HG02943 (cell line): Measurements from ENCODE around the gene CHRND.
"Not testable (repeated sequence)": the region's sequence is repeated elsewhere in the genome, so short reads cannot be mapped to it uniquely, and the experiment has no call there.

ENCODE experiments used
- ATAC-seq: cut with Tn5 transposase; IDR thresholded peaks from one replicate; pipeline ENCODE4 v1.9.1; 2021; ENCODE audit warnings: mild to moderate bottlenecking, low read depth, moderate library complexity; ENCODE audit not compliant: unreplicated experiment

CHRND gene

DNA sequence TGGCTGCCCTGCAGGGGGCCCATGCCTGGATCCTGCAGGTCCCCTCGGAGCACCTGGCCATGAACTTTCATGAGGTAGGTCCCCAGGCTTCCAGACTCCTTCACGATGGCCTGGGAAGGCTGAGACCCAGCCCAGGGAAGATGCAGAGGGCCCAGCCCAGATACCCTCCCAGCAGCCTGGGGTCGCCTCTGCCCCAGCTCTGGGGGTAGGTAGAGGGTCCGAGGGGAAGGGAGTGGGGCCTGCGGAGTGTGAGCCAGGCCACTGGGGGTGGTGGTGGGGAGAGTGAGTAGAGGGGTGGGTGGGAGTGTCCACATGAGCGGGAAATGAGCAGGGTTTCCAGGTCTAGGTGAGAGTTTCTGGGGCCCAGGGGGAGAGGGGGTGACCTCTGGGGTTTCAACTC, 1.2 kb upstream of the CHRND start:
- ATAC-seq, result no peak

- ATAC-seq, result no peak
Observed at GRCh38 chr2:232525199-232525598, 761 bp upstream of the CHRND start.

DNA sequence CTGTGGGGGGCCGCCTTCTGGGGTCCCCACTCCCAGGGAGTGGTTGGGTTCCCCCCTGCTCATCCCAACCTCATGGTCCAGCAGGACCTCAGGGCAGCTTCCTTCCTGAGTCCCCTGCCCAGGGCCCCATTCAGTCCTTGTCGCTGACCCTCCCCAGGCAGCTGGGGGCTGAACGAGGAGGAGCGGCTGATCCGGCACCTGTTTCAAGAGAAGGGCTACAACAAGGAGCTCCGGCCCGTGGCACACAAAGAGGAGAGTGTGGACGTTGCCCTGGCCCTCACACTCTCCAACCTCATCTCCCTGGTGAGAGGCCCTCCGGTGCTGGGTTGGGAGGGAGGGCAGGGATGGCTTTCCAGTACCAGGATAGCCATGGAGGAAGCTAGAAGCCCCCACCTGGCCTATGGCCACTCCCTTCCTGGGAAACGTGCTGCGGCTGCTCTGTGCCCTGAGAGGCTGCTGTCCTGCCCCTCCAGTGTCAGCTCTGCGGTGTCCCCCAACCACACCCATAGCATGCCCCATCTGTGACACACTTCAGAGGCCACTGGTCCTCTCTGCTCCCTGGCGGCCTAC, 497 bp downstream of the CHRND start:
- ATAC-seq, result no peak

GRCh38 chr2:232527905-232528470, 2.0 kb downstream of the CHRND start:
- ATAC-seq, result no peak

- no peak for ATAC-seq
Observed at GRCh38 chr2:232528746-232529460, 2.9 kb downstream of the CHRND start.

DNA sequence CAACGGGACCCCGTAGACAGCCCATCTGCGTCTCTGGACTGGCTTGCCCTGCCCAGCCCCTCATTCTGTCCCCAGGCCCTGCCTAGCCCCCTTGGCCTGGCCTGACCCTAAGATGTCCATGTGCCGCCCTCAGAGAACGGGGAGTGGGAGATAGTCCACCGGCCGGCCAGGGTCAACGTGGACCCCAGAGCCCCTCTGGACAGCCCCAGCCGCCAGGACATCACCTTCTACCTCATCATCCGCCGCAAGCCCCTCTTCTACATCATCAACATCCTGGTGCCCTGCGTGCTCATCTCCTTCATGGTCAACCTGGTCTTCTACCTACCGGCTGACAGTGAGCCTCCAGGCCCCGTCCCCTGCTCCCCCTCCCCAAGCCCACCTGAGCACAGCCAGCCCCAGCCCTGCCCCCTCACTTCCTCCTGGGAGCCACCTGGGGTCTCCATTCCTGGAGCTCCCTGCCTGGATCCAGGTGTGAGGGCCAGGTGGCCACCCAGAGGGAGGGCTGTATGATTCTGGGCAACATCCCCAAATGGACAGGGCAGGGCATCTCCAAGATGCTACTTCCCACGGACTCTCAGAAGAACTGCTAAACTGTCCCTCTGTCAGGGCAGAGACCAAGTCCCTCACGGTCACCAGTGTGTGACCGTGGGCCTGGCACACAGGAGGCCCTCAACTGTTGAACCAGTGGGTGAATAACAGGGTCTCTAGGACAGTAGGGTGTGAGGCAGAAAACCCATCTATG, 4.0 kb downstream of the CHRND start:
- ATAC-seq, result no peak

DNA sequence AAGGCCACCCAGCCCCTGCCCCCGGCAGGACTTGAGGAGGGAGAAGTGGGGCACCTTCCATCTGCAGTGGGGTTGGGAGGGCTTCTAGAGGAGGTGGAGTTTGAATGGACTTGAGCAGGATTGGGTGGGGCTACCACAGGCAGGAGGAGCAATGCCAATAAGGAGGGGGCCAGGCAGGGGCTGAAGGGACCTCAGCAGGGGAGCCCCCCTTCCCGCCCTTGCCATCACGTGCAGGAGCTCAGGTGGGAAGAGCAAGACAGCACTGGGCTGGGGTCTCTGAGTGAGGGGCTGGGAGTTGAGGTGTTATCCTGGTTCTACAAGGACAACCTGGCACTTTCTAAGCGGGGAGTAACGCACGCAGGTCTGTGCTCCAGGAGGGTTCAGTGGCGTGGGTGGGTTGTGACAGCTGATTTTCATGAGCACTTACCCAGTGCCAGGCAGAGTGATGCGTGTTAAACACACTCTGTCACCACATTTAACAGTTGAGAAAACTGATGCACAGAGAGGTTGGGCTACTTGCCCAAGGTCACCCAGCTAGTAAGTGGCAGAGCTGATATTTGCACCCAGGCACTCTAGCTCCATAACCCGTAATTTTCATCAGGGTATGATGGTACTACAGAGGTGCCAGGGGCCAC, 4.8 kb downstream of the CHRND start:
- no peak for ATAC-seq

- no peak for ATAC-seq
Observed at GRCh38 chr2:232532419-232532818, 6.5 kb downstream of the CHRND start.

DNA sequence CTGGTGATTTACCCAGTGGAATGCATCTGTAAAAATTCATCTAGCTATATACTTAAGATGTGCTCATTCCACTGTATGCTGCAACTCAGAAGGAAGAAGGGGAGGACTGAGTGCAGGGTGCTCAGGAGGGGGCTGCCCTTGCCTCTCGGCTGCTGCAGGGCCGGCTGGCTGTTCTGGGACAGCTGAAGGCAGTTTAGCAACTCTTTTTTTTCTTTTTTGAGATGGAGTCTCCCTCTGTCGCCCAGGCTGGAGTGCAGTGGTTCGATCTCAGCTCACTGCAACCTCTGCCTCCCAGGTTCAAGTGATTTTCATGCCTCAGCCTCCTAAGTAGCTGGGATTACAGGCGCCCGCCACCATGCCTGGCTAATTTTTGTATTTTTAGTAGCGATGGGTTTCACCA, 6.9 kb downstream of the CHRND start:
- not testable (repeated sequence) for ATAC-seq

DNA sequence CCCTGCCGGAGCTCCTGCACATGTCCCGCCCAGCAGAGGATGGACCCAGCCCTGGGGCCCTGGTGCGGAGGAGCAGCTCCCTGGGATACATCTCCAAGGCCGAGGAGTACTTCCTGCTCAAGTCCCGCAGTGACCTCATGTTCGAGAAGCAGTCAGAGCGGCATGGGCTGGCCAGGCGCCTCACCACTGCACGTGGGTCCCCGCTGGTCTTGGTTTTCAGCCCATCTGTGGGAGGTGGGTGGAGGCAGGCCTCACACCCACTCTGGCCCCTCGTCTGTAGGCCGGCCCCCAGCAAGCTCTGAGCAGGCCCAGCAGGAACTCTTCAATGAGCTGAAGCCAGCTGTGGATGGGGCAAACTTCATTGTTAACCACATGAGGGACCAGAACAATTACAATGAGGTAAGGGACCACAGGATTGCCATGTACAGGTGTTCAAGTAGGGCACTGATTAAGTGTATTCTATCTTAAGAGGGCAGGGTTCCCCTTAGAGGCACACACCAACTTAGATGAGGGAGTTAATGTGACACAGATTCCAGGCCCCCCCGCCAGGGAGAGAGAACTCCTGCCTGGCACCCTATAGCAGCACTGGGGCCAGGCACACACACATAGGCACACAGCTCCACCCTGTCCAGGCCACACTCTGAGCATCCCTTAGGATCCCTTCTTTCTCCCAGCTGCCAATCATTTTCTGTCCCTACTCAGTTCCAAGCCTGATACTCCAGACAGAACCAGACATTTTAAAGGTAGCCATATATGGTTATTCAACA, 8.2 kb downstream of the CHRND start:
- ATAC-seq, result no peak

GRCh38 chr2:232534940-232535651, 9.1 kb downstream of the CHRND start:
- no peak for ATAC-seq

- no peak for ATAC-seq
Observed at GRCh38 chr2:232535761-232536530, 10.0 kb downstream of the CHRND start.

GRCh38 chr2:232537079-232537478, 11.1 kb downstream of the CHRND start:
- ATAC-seq, result no peak

GRCh38 chr2:232537499-232537898, 11.5 kb downstream of the CHRND start:
- no peak for ATAC-seq

- ATAC-seq, result no peak
Observed at GRCh38 chr2:232538671-232539070, 12.7 kb downstream of the CHRND start.

DNA sequence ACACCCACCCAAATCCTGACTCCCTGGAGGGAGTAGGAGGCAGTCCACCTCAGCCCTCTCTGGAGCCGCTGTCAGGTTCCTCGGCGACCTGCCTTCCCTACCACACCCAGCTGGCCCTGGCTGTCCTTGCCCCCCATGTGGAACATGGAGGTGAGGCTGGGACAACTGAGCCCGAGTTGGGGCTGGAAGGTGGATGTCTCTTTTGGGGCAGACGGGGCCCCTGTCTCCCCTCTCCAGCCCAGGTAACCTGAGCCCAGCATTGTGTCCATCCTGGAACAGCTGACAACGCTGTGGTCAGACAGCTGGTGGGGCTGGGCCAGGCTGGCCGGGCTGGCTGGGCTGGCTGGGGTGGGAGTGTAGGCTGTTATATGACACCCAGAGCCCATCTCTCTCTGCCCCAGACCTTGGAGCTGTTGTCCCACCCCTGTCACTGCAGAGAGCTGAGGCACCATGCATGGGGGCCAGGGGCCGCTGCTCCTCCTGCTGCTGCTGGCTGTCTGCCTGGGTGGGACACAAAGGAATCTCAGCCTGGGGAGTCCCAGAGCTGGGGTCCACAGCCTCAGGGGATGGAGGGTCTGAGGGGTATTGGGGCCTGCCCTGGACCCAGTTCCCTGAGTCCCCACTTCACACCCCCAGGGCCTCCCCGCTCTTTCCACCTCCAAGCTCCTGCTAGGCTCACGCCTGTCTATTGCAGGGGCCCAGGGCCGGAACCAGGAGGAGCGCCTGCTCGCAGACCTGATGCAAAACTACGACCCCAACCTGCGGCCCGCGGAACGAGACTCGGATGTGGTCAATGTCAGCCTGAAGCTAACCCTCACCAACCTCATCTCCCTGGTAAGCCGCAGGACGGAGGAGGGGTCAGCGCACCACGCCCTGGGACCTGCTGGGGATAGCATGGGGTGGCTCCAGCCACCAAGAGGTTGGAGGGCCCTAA, 13.6 kb downstream of the CHRND start, which contains the start of gene CHRNG:
CHRNG (plus strand) TSS at position 395 of the 934 bp plus-strand sequence; CDS start at position 451, 56 bp downstream.
- ATAC-seq, result no peak

- ATAC-seq, result no peak
Observed at GRCh38 chr2:232540441-232541041, 14.6 kb downstream of the CHRND start.
